HepG2 (cell line): ENCODE results near the gene SKI. TPM values are rescaled to one million over a fixed set of nuclear protein-coding genes. Genes with fewer than 3 reads are reported as not detected.

Experiments used
- BRCA1 ChIP-seq: sonication (generic); formaldehyde crosslinking; IDR thresholded peaks from 2 replicates; pipeline ENCODE4 v1.4.0; 2020; ENCODE audit warnings: missing genetic modification reagents
- ESRRA ChIP-seq: sonication (generic); formaldehyde crosslinking; IDR thresholded peaks from 2 replicates; pipeline ENCODE4 v1.5.1; 2020; ENCODE audit warnings: mild to moderate bottlenecking, low read depth, missing genetic modification reagents
- MIXL1 ChIP-seq: IDR thresholded peaks from 2 replicates; pipeline ENCODE4 v1.6.1; 2016
- NR2F1 ChIP-seq, 2 experiments: fragments of 450-650 bp in 1 of 2; formaldehyde crosslinking in 1 of 2; IDR thresholded peaks; 2 replicates each; pipeline versions ENCODE4 v1.5.0 to v1.6.1; 2016 to 2020; ENCODE audit warnings: mild to moderate bottlenecking in 1 of 2, missing compliant biosample characterization in 1 of 2, missing genetic modification reagents in 1 of 2, moderate library complexity in 1 of 2
- U2AF2 ChIP-seq: fragments of 200-400 bp; formaldehyde crosslinking; IDR thresholded peaks from 2 replicates; pipeline ENCODE4 v1.6.1; 2017; ENCODE audit warnings: low read depth, mild to moderate bottlenecking, low read length
- ZEB1 ChIP-seq: IDR thresholded peaks from 2 replicates; pipeline ENCODE4 v1.6.1; 2012; ENCODE audit warnings: mild to moderate bottlenecking, low read depth, inconsistent platforms; ENCODE audit not compliant: insufficient replicate concordance
- ZNF557 ChIP-seq: sonication (generic); formaldehyde crosslinking; IDR thresholded peaks from 2 replicates; pipeline ENCODE4 v1.4.0; 2020; ENCODE audit warnings: missing genetic modification reagents
- polyA plus RNA-seq, 8 experiments: library from polyadenylated mRNA; depleted of rRNA in 3 of 8; stranded (reverse) in 7 of 8; unstranded in 1 of 8; fragments of >200 nt; fragmentation: Illumina TruSeq in 4 of 8; extraction: Trizol in 4 of 8; gene quantifications; 2 replicates each; pipeline versions ENCODE4 v1.2.1 to v1.2.3, GENCODE V29; 2011 to 2016; ENCODE audit warnings: low read depth in 4 of 8, missing spikeins in 1 of 8, mixed read lengths in 1 of 8; ENCODE audit not compliant: insufficient read depth in 1 of 8
- total RNA-seq, 5 experiments: library from RNA; depleted of rRNA; stranded (reverse); fragments of >200 nt; fragmentation: Illumina TruSeq; extraction: Trizol; gene quantifications; 2 replicates each; pipeline ENCODE4 v1.2.3, GENCODE V29; 2016; ENCODE audit warnings: low read depth in 1 of 5
- TF ChIP-seq, protein P1 (sequence below): sonication (generic); formaldehyde crosslinking; IDR thresholded peaks from 2 replicates; pipeline ENCODE4 v1.5.0; 2020; ENCODE audit warnings: mild to moderate bottlenecking, missing genetic modification reagents, borderline replicate concordance

SKI gene
- total and polyA plus RNA-seq, 2 of the 13 experiments (the other 11 are each of a cell fraction or from before 2014, with no cell fraction given): 4.7 to 6.9 TPM

DNA sequence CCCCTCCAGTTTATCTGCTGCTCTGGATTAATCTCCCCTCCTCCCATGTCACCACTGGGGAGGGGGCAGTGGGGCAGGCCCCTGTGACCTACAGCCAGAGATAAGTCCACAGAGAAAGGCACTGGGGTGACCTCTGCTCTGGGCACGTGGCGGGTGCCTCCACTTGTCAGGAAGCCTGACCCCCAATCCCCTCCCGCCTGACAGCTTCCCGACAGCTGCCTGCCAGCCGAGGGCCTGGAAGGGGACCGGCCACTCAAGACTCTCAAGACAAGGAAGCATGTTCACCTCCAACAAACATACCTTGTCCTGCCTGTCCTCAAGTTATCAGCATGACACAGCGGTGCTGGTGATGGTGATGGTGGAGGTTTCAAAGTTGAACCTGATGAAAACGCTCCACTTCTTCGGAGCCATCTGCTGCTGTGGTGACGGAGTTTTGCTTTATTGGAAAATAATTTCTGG lies 30.4 kb upstream of the SKI start (continued):
- TF ChIP-seq, protein P1, sequence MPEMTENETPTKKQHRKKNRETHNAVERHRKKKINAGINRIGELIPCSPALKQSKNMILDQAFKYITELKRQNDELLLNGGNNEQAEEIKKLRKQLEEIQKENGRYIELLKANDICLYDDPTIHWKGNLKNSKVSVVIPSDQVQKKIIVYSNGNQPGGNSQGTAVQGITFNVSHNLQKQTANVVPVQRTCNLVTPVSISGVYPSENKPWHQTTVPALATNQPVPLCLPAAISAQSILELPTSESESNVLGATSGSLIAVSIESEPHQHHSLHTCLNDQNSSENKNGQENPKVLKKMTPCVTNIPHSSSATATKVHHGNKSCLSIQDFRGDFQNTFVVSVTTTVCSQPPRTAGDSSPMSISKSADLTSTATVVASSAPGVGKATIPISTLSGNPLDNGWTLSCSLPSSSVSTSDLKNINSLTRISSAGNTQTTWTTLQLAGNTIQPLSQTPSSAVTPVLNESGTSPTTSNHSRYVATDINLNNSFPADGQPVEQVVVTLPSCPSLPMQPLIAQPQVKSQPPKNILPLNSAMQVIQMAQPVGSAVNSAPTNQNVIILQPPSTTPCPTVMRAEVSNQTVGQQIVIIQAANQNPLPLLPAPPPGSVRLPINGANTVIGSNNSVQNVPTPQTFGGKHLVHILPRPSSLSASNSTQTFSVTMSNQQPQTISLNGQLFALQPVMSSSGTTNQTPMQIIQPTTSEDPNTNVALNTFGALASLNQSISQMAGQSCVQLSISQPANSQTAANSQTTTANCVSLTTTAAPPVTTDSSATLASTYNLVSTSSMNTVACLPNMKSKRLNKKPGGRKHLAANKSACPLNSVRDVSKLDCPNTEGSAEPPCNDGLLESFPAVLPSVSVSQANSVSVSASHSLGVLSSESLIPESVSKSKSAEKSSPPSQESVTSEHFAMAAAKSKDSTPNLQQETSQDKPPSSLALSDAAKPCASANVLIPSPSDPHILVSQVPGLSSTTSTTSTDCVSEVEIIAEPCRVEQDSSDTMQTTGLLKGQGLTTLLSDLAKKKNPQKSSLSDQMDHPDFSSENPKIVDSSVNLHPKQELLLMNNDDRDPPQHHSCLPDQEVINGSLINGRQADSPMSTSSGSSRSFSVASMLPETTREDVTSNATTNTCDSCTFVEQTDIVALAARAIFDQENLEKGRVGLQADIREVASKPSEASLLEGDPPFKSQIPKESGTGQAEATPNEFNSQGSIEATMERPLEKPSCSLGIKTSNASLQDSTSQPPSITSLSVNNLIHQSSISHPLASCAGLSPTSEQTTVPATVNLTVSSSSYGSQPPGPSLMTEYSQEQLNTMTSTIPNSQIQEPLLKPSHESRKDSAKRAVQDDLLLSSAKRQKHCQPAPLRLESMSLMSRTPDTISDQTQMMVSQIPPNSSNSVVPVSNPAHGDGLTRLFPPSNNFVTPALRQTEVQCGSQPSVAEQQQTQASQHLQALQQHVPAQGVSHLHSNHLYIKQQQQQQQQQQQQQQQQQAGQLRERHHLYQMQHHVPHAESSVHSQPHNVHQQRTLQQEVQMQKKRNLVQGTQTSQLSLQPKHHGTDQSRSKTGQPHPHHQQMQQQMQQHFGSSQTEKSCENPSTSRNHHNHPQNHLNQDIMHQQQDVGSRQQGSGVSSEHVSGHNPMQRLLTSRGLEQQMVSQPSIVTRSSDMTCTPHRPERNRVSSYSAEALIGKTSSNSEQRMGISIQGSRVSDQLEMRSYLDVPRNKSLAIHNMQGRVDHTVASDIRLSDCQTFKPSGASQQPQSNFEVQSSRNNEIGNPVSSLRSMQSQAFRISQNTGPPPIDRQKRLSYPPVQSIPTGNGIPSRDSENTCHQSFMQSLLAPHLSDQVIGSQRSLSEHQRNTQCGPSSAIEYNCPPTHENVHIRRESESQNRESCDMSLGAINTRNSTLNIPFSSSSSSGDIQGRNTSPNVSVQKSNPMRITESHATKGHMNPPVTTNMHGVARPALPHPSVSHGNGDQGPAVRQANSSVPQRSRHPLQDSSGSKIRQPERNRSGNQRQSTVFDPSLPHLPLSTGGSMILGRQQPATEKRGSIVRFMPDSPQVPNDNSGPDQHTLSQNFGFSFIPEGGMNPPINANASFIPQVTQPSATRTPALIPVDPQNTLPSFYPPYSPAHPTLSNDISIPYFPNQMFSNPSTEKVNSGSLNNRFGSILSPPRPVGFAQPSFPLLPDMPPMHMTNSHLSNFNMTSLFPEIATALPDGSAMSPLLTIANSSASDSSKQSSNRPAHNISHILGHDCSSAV (CRISPR knock-in tag): no peak
- no peak for TF ChIP-seq ZEB1
- no peak for TF ChIP-seq ESRRA (CRISPR knock-in tag)
- TF ChIP-seq BRCA1: no peak
- TF ChIP-seq ZNF557 (CRISPR knock-in tag): no peak
- no peak for TF ChIP-seq U2AF2
- no peak for TF ChIP-seq MIXL1 (CRISPR knock-in tag)
- peak in 1 of 2 experiments; percentile 26; a peak in 1 of 4 replicates for TF ChIP-seq NR2F1 (CRISPR knock-in tag; IDR thresholded peaks at IDR 0.05)
